ENCODE data around the gene TRIM66. TPM values are rescaled to one million over a fixed set of nuclear protein-coding genes. Genes with fewer than 3 reads are reported as not detected.

Gene TRIM66
- total and polyA plus RNA-seq, 2 donors (not counting 3 experiments of a cell fraction or from before 2014, with no cell fraction given) = 5.5 to 11.7 TPM

DNA sequence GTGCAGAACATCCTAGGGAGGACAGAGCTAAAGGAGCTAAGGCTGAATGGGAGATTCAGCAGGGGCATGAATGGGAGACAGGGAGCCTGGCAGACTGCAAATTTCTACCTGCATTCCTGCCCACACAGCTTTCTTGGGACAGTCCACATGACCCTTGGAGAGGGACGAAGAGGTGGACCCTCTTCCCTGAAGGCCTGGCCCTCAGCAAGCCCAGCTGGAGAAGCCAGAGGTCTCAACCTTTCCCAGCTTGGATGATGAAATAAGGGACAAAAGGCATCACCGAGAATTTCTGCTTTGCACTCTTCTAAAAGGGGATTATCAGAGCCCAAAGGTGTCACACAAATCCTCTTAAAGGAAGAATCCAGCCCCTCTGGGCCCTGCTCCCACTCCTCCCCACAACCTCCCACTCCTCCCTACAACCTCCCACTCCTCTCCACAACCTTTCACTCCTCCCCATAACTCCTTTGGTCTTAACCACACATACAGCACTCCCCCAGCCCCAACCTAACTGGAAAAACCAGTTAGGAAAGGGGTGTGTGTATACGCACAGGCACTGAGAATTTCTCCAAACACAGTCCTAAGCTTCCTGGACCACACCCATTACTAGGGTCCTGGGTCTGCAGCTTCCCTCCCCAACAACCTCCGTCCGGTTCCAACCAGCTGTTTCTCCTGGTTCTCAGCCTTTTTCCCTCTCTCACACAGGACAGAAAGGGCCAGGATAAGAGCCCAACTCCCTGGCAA is 38.6 kb upstream of the TRIM66 start:
- no peak overlapping the region for H3K4me3 ChIP-seq (replicated peaks in 1 of 3; ENCODE audit: insufficient read depth in 1 of 3, low read depth in 1 of 3, low read length in 3 of 3)
- no peaks in the 10 kb centered on the region for H3K9me1 ChIP-seq (replicated peaks; ENCODE audit: control insufficient read depth, extremely low read depth, insufficient read depth, low read length)
- POLR2A ChIA-PET = no interaction called here
- H2AFZ ChIP-seq (ENCODE audit: low read depth, low read length) = no peak overlapping the region
- intact Hi-C loops (cut with micrococcal nuclease) = no loop called here
- dilution Hi-C loops (cut with MboI; ENCODE audit: extremely low pct_ligation_motif_present, low sequenced_read_pairs) = no loop called here
- DNase-seq (ENCODE audit: low read depth, low spot score) (no peak), FAIRE-seq (no peak)
- no peaks in the 10 kb centered on the region for H3K27me3 ChIP-seq (ENCODE audit: control insufficient read depth in 2 of 2, insufficient read depth in 2 of 2, low read length in 2 of 2)
- H3K9ac ChIP-seq (replicated peaks; ENCODE audit: extremely low read depth, insufficient read depth, low read length) = no peak overlapping the region
- no peak overlapping the region for H3K27ac ChIP-seq (ENCODE audit: insufficient read depth, low read depth, low read length)
- BruUV-seq (replicated peaks) = no TSS peak
- CTCF ChIA-PET = interaction anchor here (0.9 to 1.0 kb wide), 2 partner anchors 10 to 38 kb away, joined by 3 read pairs; no protein-coding TSS in a partner anchor
- no peaks in the 10 kb centered on the region for H3K79me2 ChIP-seq (ENCODE audit: control insufficient read depth, insufficient read depth, low read length)
- peaks cover 39% of the 10 kb centered on the region for H3K4me1 ChIP-seq (ENCODE audit: control insufficient read depth, extremely low read depth, insufficient read depth, low read length)
- no peaks in the 10 kb centered on the region for H3K9me3 ChIP-seq (replicated peaks; ENCODE audit: control insufficient read depth, insufficient read depth, low read length)
- TF ChIP-seq FOS (IDR thresholded peaks at IDR 0.05; ENCODE audit: borderline replicate concordance, insufficient read depth, low read length) = no peak
- TF ChIP-seq EZH2 (IDR thresholded peaks at IDR 0.05; ENCODE audit: borderline replicate concordance, low read depth, low read length, severe bottlenecking) = no peak
- no peak for TF ChIP-seq MAX (IDR thresholded peaks at IDR 0.05; ENCODE audit: insufficient read depth, insufficient read length)
- TF ChIP-seq JUN (IDR thresholded peaks at IDR 0.05; ENCODE audit: borderline replicate concordance, insufficient read depth, insufficient read length, low read depth) = no peak
- TF ChIP-seq POLR2AphosphoS5 (IDR thresholded peaks at IDR 0.05; ENCODE audit: insufficient read depth, low read depth, low read length) = no peak
- TF ChIP-seq POLR2A (IDR thresholded peaks at IDR 0.05; ENCODE audit: low read depth, low read length) = no peak
- TF ChIP-seq GATA2 (IDR thresholded peaks at IDR 0.05; ENCODE audit: insufficient read depth, insufficient read length, low read depth, low read length) = no peak
- TF ChIP-seq MYC (IDR thresholded peaks at IDR 0.05; ENCODE audit: low read depth, low read length) = no peak
- TF ChIP-seq, protein P1, sequence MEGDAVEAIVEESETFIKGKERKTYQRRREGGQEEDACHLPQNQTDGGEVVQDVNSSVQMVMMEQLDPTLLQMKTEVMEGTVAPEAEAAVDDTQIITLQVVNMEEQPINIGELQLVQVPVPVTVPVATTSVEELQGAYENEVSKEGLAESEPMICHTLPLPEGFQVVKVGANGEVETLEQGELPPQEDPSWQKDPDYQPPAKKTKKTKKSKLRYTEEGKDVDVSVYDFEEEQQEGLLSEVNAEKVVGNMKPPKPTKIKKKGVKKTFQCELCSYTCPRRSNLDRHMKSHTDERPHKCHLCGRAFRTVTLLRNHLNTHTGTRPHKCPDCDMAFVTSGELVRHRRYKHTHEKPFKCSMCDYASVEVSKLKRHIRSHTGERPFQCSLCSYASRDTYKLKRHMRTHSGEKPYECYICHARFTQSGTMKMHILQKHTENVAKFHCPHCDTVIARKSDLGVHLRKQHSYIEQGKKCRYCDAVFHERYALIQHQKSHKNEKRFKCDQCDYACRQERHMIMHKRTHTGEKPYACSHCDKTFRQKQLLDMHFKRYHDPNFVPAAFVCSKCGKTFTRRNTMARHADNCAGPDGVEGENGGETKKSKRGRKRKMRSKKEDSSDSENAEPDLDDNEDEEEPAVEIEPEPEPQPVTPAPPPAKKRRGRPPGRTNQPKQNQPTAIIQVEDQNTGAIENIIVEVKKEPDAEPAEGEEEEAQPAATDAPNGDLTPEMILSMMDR (IDR thresholded peaks at IDR 0.05; ENCODE audit: extremely low read depth in 1 of 2, insufficient read depth in 1 of 2, low read depth in 1 of 2, low read length in 2 of 2) = no peak
- H3K4me2 ChIP-seq (ENCODE audit: insufficient read depth, low read length) = no peak overlapping the region
- H3K36me3 ChIP-seq (ENCODE audit: control insufficient read depth in 2 of 2, extremely low read depth in 1 of 2, insufficient read depth in 2 of 2, low read length in 2 of 2) = no peaks in the 10 kb centered on the region
- H4K20me1 ChIP-seq (replicated peaks; ENCODE audit: control insufficient read depth, extremely low read depth, insufficient read depth, low read length) = no peaks in the 10 kb centered on the region

Measured in endothelial cell of umbilical vein (primary cell).